Keratinocyte (primary cell): ENCODE results near the gene IKZF1. TPM values are rescaled to one million over a fixed set of nuclear protein-coding genes. Genes with fewer than 3 reads are reported as not detected.

Experiments used
- DNase-seq: peaks from one replicate; pipeline ENCODE4 v3.0.0-alpha.2; 2011; ENCODE audit warnings: low read depth, missing footprints, low spot score
- FAIRE-seq: peaks from 2 replicates; lab custom pipeline; 2011; peaks lifted over from hg19 to GRCh38; lab: Jason Lieb, UNC
- H2AFZ ChIP-seq: 2 replicates; pipeline ENCODE4 v1.6.0; 2012; ENCODE audit warnings: low read length, control low read depth, inconsistent platforms; ENCODE audit not compliant: control insufficient read depth
- H3K27ac ChIP-seq: 2 replicates; pipeline ENCODE4 v1.5.1; 2011; ENCODE audit warnings: low read length; ENCODE audit not compliant: control insufficient read depth, insufficient read depth
- H3K27me3 ChIP-seq: 3 replicates; pipeline ENCODE4 v1.6.0; 2011; ENCODE audit warnings: low read length; ENCODE audit not compliant: control insufficient read depth, insufficient read depth; ENCODE audit errors: extremely low read depth
- H3K36me3 ChIP-seq, 2 experiments: 2 replicates in 1 of 2; 3 replicates in 1 of 2; pipeline ENCODE4 v1.5.1; 2011; ENCODE audit warnings: low read length in 2 of 2, mild to moderate bottlenecking in 1 of 2; ENCODE audit not compliant: control insufficient read depth in 2 of 2, insufficient read depth in 2 of 2; ENCODE audit errors: extremely low read depth in 1 of 2
- H3K4me1 ChIP-seq: 3 replicates; pipeline ENCODE4 v1.5.1; 2011; ENCODE audit warnings: low read length; ENCODE audit not compliant: control insufficient read depth, insufficient read depth; ENCODE audit errors: extremely low read depth
- H3K4me2 ChIP-seq: 3 replicates; pipeline ENCODE4 v1.6.0; 2011; ENCODE audit warnings: low read depth, low read length; ENCODE audit not compliant: control insufficient read depth, insufficient read depth; ENCODE audit errors: extremely low read depth
- H3K4me3 ChIP-seq, 3 experiments: fragments of 200-600 bp in 1 of 3; sonication (generic) in 1 of 3; 2 replicates in 2 of 3; 3 replicates in 1 of 3; pipeline ENCODE4 v1.5.1; 2011 to 2016; ENCODE audit warnings: low read length in 3 of 3, mild to moderate bottlenecking in 3 of 3, control low read depth in 2 of 3, inconsistent platforms in 1 of 3, low read depth in 1 of 3, mixed read lengths in 1 of 3, mixed run types in 1 of 3, moderate library complexity in 1 of 3; ENCODE audit not compliant: control insufficient read depth in 2 of 3, insufficient read depth in 2 of 3; ENCODE audit errors: extremely low read depth in 1 of 3
- H3K79me2 ChIP-seq: 2 replicates; pipeline ENCODE4 v1.6.0; 2012; ENCODE audit warnings: low read length; ENCODE audit not compliant: control insufficient read depth, insufficient read depth
- H3K9ac ChIP-seq: 3 replicates; pipeline ENCODE4 v1.6.0; 2011; ENCODE audit warnings: low read length; ENCODE audit not compliant: control insufficient read depth, insufficient read depth; ENCODE audit errors: extremely low read depth
- H3K9me1 ChIP-seq: 3 replicates; pipeline ENCODE4 v1.6.0; 2011; ENCODE audit warnings: low read length; ENCODE audit not compliant: control insufficient read depth, insufficient read depth; ENCODE audit errors: extremely low read depth
- H3K9me3 ChIP-seq: 2 replicates; pipeline ENCODE4 v1.5.1; 2012; ENCODE audit warnings: low read depth, low read length; ENCODE audit not compliant: control insufficient read depth
- H4K20me1 ChIP-seq: 3 replicates; pipeline ENCODE4 v1.6.0; 2011; ENCODE audit warnings: low read length; ENCODE audit not compliant: control insufficient read depth, insufficient read depth; ENCODE audit errors: extremely low read depth
- EZH2 ChIP-seq: IDR thresholded peaks from one replicate; pipeline ENCODE4 v1.6.1; 2012; ENCODE audit warnings: inconsistent platforms, mild to moderate bottlenecking, low read length, moderate library complexity
- dilution Hi-C: fragments of 300-500 bp; cut with MboI; formaldehyde crosslinking; loops from one replicate; pipeline ENCODE4 v1.7.0; 2020; ENCODE audit warnings: low sequenced_read_pairs; ENCODE audit not compliant: extremely low pct_ligation_motif_present
- polyA plus RNA-seq, 5 experiments: library from polyadenylated mRNA; depleted of rRNA in 3 of 5; stranded (reverse) in 3 of 5; stranded (forward) in 1 of 5; unstranded in 1 of 5; fragments of >200 nt; gene quantifications; 1 replicate in 1 of 5; 2 replicates in 3 of 5; 3 replicates in 1 of 5; pipeline versions ENCODE4 v1.2.1 to v1.2.3, GENCODE V29; 2011 to 2012; ENCODE audit warnings: missing spikeins in 2 of 5, low read depth in 1 of 5, low replicate concordance in 1 of 5
- TF ChIP-seq, protein P1 (sequence below), 3 experiments: IDR thresholded peaks in 1 of 3; conservative IDR thresholded peaks in 1 of 3; optimal IDR thresholded peaks in 1 of 3; 2 replicates in 2 of 3; 3 replicates in 1 of 3; pipeline versions ENCODE3 to v1.5.1; 2011; ENCODE audit warnings: low read length in 3 of 3, mild to moderate bottlenecking in 3 of 3, moderate library complexity in 2 of 3, control low read depth in 1 of 3, inconsistent platforms in 1 of 3; ENCODE audit not compliant: insufficient read depth in 2 of 3; ENCODE audit errors: extremely low read depth in 1 of 3

Gene IKZF1
- polyA plus RNA-seq, 1 donor (not counting 4 experiments of a cell fraction or from before 2014, with no cell fraction given): not detected

DNA sequence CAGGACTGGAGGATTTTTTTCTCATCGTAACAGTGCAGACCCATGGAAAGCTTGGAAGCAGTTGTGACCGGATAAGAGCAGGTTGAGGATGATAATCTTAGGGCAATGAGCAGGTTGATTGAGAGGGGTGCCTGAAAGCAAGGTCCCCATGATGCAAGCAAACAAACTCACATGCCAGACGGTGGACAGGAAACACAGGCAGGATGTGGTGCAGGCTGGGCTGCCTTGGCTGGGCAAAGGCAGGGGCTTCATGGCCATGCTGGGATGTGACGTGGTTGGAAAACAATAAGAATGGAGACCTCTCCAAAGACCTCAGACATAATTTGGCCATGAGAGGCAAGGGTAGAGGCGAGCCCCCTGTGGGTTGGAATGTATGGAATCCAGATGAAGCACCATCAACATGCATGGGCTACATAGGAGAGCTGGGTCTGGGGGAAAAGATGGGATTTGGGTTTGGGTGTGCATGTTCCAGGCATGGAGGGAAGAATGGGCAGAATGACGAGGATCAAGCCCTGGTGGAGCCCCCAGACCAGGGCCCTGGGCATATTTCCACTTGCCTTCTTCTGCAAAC, 58.3 kb downstream of the IKZF1 start:
- Histone ChIP-seq H3K4me1 (no peaks in the 10 kb centered on the region), H3K4me3 (no peak overlapping the region), H3K9me1 (no peaks in the 10 kb centered on the region), H3K27ac (no peak overlapping the region), H3K36me3 (no peaks in the 10 kb centered on the region), H4K20me1 (no peaks in the 10 kb centered on the region), H3K79me2 (no peaks in the 10 kb centered on the region), H3K27me3 (peaks cover 2% of the 10 kb centered on the region), H3K4me2 (no peak overlapping the region), H3K9ac (no peak overlapping the region), H3K9me3 (no peaks in the 10 kb centered on the region), H2AFZ (no peak overlapping the region)
- dilution Hi-C loops: no loop called here
- no peak for DNase-seq
- no peak for TF ChIP-seq EZH2
- TF ChIP-seq, protein P1, sequence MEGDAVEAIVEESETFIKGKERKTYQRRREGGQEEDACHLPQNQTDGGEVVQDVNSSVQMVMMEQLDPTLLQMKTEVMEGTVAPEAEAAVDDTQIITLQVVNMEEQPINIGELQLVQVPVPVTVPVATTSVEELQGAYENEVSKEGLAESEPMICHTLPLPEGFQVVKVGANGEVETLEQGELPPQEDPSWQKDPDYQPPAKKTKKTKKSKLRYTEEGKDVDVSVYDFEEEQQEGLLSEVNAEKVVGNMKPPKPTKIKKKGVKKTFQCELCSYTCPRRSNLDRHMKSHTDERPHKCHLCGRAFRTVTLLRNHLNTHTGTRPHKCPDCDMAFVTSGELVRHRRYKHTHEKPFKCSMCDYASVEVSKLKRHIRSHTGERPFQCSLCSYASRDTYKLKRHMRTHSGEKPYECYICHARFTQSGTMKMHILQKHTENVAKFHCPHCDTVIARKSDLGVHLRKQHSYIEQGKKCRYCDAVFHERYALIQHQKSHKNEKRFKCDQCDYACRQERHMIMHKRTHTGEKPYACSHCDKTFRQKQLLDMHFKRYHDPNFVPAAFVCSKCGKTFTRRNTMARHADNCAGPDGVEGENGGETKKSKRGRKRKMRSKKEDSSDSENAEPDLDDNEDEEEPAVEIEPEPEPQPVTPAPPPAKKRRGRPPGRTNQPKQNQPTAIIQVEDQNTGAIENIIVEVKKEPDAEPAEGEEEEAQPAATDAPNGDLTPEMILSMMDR (optimal IDR thresholded peaks at IDR 0.05 in 1 of 3, IDR thresholded peaks at IDR 0.05 in 1 of 3, conservative IDR thresholded peaks at IDR 0.05 in 1 of 3; ENCODE audit: extremely low read depth in 1 of 3, insufficient read depth in 2 of 3, low read length in 3 of 3): no peak
- FAIRE-seq: no peak

DNA sequence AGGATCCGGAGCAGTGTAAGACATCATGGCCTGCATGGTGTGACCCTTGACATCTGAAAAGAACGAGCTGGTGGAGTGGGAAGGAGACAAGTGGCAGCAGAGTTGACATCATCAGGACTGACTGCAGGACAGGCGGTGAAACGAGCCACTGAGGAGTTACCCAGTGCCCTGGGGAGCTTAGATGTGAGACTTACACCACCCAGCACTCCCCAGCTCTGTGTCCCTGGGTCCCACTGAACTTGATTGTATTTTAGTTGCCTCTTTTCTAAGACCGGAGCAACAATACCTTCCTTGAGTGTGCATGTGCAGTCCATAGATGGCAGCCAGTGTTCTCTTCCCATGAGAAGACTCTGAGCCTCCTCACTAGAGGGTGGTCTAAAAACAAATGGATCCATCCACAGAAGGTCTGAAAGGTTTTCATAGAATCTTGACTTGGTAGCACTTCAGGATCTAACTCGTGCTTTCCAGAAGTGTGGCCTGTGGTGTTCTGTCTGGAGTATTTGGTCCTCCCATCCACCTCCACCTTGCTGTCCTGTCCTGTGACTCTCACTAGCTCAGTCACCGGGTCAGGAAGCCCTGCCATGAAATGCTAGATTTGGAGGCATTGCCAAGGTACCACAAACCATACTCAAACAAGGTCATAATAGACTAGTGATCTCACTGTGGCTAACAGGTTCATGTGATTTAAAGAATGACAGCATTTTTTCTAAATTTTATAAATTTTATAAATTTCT, 59.0 kb downstream of the IKZF1 start:
- H4K20me1 ChIP-seq: no peaks in the 10 kb centered on the region
- no peaks in the 10 kb centered on the region for H3K9me3 ChIP-seq
- no peak overlapping the region for H3K4me3 ChIP-seq
- dilution Hi-C loops: no loop called here
- no peak overlapping the region for H3K27ac ChIP-seq
- no peaks in the 10 kb centered on the region for H3K4me1 ChIP-seq
- H3K4me2 ChIP-seq: no peak overlapping the region
- peaks cover 2% of the 10 kb centered on the region for H3K27me3 ChIP-seq
- FAIRE-seq (no peak), DNase-seq (no peak)
- H3K9me1 ChIP-seq: no peaks in the 10 kb centered on the region
- no peaks in the 10 kb centered on the region for H3K79me2 ChIP-seq
- H2AFZ ChIP-seq: no peak overlapping the region
- TF ChIP-seq EZH2: no peak
- TF ChIP-seq, protein P1 (optimal IDR thresholded peaks at IDR 0.05 in 1 of 3, IDR thresholded peaks at IDR 0.05 in 1 of 3, conservative IDR thresholded peaks at IDR 0.05 in 1 of 3; ENCODE audit: extremely low read depth in 1 of 3, insufficient read depth in 2 of 3, low read length in 3 of 3): no peak
- H3K36me3 ChIP-seq: no peaks in the 10 kb centered on the region
- H3K9ac ChIP-seq: no peak overlapping the region
